PFSK-1 (cell line): ENCODE results near the gene CDC42BPG.

Experiments
- FOXP2 ChIP-seq: optimal IDR thresholded peaks from 2 replicates; pipeline ENCODE3; 2011; ENCODE audit warnings: borderline replicate concordance, control low read depth, inconsistent platforms; ENCODE audit not compliant: insufficient read depth; ENCODE audit errors: extremely low read length, extremely low read depth
- POLR2AphosphoS5 ChIP-seq: IDR thresholded peaks from 2 replicates; pipeline ENCODE4 v1.6.1; 2012; ENCODE audit warnings: low read depth, mild to moderate bottlenecking, control low read depth, low read length, moderate library complexity
- REST ChIP-seq, 2 experiments: IDR thresholded peaks; 2 replicates each; pipeline versions ENCODE4 v1.6.1 to v1.8.0; 2011 to 2012; ENCODE audit warnings: low read depth in 2 of 2, low read length in 2 of 2, control low read depth in 1 of 2, inconsistent platforms in 1 of 2, mild to moderate bottlenecking in 1 of 2, moderate library complexity in 1 of 2; ENCODE audit not compliant: insufficient read depth in 1 of 2
- SIN3A ChIP-seq: IDR thresholded peaks from 2 replicates; pipeline ENCODE4 v1.6.1; 2012; ENCODE audit warnings: mild to moderate bottlenecking, low read length, moderate library complexity, borderline replicate concordance; ENCODE audit not compliant: insufficient read depth
- TAF1 ChIP-seq: IDR thresholded peaks from 2 replicates; pipeline ENCODE4 v1.6.1; 2012; ENCODE audit warnings: low read length, control low read depth, borderline replicate concordance; ENCODE audit not compliant: insufficient read depth

The CDC42BPG gene

DNA sequence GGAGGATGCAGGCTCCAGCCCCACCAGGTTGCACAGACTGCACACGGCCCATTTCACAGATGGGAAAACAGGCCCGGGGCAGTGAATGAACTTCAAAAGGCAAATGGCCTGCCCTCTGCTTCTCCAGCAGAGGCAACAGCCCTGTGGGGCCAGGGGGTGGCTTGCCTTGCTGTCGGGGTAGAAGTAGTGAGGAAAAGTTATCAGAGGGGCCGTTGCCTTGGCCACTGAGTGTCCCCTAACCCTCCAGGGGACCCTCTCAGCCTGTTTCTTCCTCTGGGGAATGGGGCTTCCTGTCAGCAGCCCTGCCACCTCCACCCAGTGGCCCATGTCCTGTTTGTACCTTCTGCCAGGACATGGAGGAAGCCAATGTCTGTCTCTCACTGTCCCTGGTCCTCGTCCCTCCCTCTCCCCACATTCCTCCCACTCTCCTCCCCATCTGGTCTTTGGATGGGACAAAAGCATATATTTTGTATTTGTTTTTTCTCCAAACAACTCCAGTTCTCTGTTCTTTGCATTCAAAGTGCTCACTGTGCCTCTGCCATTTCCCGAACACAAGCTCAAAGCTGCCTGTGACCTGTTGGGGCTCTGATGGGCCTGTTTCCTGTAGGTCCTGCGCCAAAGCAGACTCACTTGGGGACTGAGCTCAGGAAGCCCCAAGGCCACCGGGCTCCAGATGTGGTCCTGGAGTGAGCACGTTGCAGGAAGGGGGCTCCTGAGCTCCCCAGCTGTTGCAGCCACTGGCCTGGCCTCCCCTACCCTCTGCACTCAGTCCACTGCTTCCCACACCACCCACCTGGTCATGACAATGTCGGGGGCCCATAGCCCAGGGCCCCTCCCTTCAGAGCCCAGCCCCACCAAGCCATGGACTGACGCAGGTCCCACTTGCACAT is 50.9 kb downstream of the CDC42BPG start:
- no peak for TF ChIP-seq TAF1
- TF ChIP-seq FOXP2 = no peak
- TF ChIP-seq REST (IDR thresholded peaks at IDR 0.05; ENCODE audit: insufficient read depth in 1 of 2, low read depth in 2 of 2, low read length in 2 of 2) = no peak
- no peak for TF ChIP-seq SIN3A
- TF ChIP-seq POLR2AphosphoS5 = no peak

GRCh38 chr11:64792482-64792881 is 52.0 kb downstream of the CDC42BPG start:
- TF ChIP-seq REST (IDR thresholded peaks at IDR 0.05; ENCODE audit: insufficient read depth in 1 of 2, low read depth in 2 of 2, low read length in 2 of 2) (no peak), FOXP2 (no peak), SIN3A (no peak), TAF1 (no peak), POLR2AphosphoS5 (no peak)

DNA sequence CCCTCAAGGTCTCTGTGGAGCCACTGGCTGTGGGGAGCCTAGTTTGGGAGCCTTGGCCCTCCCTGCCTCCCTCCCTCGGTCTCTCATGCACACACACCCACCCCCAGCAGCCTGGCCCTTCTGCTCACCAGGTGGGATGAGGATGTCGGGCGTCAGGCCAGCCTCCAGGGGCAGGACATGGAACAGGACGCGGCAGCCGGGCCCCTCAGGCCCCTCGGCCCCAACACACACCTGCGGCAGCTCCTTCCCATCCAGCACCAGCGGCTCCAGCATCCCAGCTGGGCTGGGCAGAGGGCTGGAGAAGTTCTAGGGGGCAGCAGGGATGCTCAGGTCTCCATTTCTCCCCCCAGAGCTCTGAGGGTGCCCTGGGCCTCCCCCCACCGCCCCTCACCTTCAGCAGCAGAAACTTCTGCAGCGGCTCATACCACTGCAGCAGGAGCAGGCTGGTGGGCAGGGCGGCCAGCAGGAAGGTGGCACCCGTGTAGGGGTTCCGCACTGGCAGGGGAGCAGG is 52.6 kb downstream of the CDC42BPG start:
- TF ChIP-seq REST (IDR thresholded peaks at IDR 0.05; ENCODE audit: insufficient read depth in 1 of 2, low read depth in 2 of 2, low read length in 2 of 2) (no peak), TAF1 (no peak), SIN3A (no peak), FOXP2 (no peak), POLR2AphosphoS5 (no peak)

DNA sequence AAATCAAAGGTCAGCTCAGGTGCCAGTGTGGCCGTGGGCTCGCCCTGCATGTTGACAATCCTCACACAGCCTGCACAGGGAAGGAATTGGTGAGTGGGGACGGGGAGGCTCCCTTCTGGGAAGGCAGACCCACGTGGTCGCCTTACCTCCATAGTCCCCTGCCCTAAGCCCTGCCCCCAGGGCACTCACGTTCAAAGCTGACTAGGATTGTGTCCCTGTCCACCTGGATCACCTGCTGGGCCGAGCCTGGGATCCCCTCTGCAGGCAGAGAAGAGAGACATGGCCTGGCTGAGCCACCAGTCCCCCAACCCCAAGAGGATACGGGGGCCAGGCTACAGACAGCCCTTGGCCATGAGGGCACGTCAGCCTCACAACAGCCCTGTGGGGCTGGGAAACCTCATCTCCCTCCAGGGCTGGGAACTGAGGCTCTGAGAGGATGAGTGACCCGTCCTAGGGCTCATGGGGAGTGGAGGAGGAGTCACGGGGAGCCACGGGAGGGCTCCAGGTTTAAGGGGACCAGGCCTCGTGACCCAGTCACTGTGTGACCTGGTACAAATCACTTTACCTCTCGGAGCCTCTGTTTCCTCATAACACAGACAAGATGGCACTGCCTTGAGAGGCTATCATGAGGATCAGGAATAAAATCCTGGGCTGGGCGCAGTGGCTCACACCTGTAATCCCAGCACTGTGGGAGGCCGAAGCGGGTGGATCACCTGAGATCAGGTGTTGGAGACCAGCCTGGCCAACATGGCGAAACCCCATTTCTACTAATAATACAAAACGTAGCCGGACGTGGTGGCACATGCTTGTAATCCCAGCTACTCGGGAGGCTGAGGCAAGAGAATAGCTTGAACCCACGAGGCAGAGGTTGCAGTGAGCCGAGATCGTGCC is 54.0 kb downstream of the CDC42BPG start:
- TF ChIP-seq FOXP2 = no peak
- TF ChIP-seq REST (IDR thresholded peaks at IDR 0.05; ENCODE audit: insufficient read depth in 1 of 2, low read depth in 2 of 2, low read length in 2 of 2) = no peak
- no peak for TF ChIP-seq POLR2AphosphoS5
- TF ChIP-seq SIN3A = no peak
- no peak for TF ChIP-seq TAF1
